Loucy (cell line): ENCODE measurements around the gene STPG2.

Source experiments
- EZH2phosphoT487 ChIP-seq: fragments of 200-600 bp; IDR thresholded peaks from 2 replicates; pipeline ENCODE4 v1.6.1; 2018; ENCODE audit warnings: antibody characterized with exemption, mild to moderate bottlenecking, moderate library complexity, borderline replicate concordance
- TF ChIP-seq, protein P1 (sequence below): fragments of 200-600 bp; sonication (generic); conservative IDR thresholded peaks from 2 replicates; pipeline ENCODE4 v1.5.1; 2014; ENCODE audit warnings: mild to moderate bottlenecking, antibody characterized with exemption, low read length

DNA sequence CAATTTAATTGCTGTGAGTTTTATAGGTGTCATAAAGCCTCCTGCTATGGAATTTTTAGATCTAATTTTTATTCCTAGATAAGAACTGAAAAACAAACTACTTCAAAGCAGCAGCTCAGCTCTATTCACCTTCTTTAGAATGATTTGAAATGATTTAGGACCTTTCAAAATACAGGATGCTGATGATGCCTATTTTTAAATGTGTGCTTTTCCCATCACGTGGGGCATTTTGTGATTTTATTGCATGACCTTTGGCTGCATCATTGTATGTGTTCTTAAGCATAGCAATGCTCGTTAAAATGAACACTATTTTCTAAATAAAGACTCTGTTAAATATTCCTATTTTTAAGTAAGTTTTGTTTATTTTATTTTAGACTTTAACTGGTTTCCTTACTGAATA is 537.3 kb downstream of the STPG2 start:
- TF ChIP-seq, protein P1, sequence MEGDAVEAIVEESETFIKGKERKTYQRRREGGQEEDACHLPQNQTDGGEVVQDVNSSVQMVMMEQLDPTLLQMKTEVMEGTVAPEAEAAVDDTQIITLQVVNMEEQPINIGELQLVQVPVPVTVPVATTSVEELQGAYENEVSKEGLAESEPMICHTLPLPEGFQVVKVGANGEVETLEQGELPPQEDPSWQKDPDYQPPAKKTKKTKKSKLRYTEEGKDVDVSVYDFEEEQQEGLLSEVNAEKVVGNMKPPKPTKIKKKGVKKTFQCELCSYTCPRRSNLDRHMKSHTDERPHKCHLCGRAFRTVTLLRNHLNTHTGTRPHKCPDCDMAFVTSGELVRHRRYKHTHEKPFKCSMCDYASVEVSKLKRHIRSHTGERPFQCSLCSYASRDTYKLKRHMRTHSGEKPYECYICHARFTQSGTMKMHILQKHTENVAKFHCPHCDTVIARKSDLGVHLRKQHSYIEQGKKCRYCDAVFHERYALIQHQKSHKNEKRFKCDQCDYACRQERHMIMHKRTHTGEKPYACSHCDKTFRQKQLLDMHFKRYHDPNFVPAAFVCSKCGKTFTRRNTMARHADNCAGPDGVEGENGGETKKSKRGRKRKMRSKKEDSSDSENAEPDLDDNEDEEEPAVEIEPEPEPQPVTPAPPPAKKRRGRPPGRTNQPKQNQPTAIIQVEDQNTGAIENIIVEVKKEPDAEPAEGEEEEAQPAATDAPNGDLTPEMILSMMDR = no peak
- no peak for TF ChIP-seq EZH2phosphoT487
